ENCODE measurements around the gene SNTB2. TPM values are rescaled to one million over a fixed set of nuclear protein-coding genes. Genes with fewer than 3 reads are reported as not detected.

The SNTB2 gene
- total and polyA plus RNA-seq, 2 of the 13 experiments (the other 11 are each of a cell fraction or from before 2014, with no cell fraction given) = 11.5 to 19.2 TPM

GRCh38 chr16:69329369-69330285, 142.7 kb downstream of the SNTB2 start (continued):
- TF ChIP-seq E2F5 (CRISPR knock-in tag; conservative IDR thresholded peaks at IDR 0.05) = no peak
- TF ChIP-seq ZNF318 (CRISPR knock-in tag; IDR thresholded peaks at IDR 0.05) = 0 out of 2 replicates have a peak, but pooled peaks have one; percentile 20
- TF ChIP-seq FOXA3 (CRISPR knock-in tag; IDR thresholded peaks at IDR 0.05) = no peak
- no peak for TF ChIP-seq ADNP (CRISPR knock-in tag; IDR thresholded peaks at IDR 0.05)
- TF ChIP-seq ZNF720 (CRISPR knock-in tag; IDR thresholded peaks at IDR 0.05) = no peak
- peak; percentile 25; the same call in 1 of the 2 replicates for TF ChIP-seq EED (CRISPR knock-in tag; IDR thresholded peaks at IDR 0.05)
- TF ChIP-seq HDAC6 (IDR thresholded peaks at IDR 0.05; ENCODE audit: low read depth, low read length) = no peak
- TF ChIP-seq RFX5 (IDR thresholded peaks at IDR 0.05; ENCODE audit: low read depth, low read length) = no peak
- TF ChIP-seq ZNF44 (CRISPR knock-in tag; IDR thresholded peaks at IDR 0.05) = no peak
- no peak for TF ChIP-seq FOXK1 (CRISPR knock-in tag; IDR thresholded peaks at IDR 0.05; ENCODE audit: borderline replicate concordance, low read depth)
- TF ChIP-seq ZZZ3 (CRISPR knock-in tag; IDR thresholded peaks at IDR 0.05; ENCODE audit: borderline replicate concordance) = no peak
- no peak for TF ChIP-seq ZNF496 (CRISPR knock-in tag; IDR thresholded peaks at IDR 0.05; ENCODE audit: insufficient replicate concordance)
- no peak for TF ChIP-seq TAF1 (CRISPR knock-in tag; IDR thresholded peaks at IDR 0.05)
- no peak for TF ChIP-seq RARA (CRISPR knock-in tag; IDR thresholded peaks at IDR 0.05)
- TF ChIP-seq ZNF816 (CRISPR knock-in tag; IDR thresholded peaks at IDR 0.05; ENCODE audit: borderline replicate concordance) = no peak
- no peak for TF ChIP-seq PRDM10 (CRISPR knock-in tag; IDR thresholded peaks at IDR 0.05; ENCODE audit: low read depth)
- TF ChIP-seq HOXA3 (CRISPR knock-in tag; IDR thresholded peaks at IDR 0.05) = no peak; the same call in 1 of the 2 replicates
